Glutamatergic neuron (in vitro differentiated cells): ENCODE data around the gene ZFYVE21. TPM values are rescaled to one million over a fixed set of nuclear protein-coding genes. Genes with fewer than 3 reads are reported as not detected.

ENCODE experiments used
- DNase-seq: peaks from one replicate; pipeline ENCODE4 v3.0.0; 2022
- H3K27ac Mint-ChIP-seq: one replicate; pipeline ENCODE4 v1.8.0; 2020; ENCODE audit warnings: mild to moderate bottlenecking, mixed read lengths, inconsistent platforms; ENCODE audit not compliant: unreplicated experiment
- H3K27me3 Mint-ChIP-seq: one replicate; pipeline ENCODE4 v1.8.0; 2020; ENCODE audit warnings: mild to moderate bottlenecking, moderate library complexity, mixed read lengths, inconsistent platforms; ENCODE audit not compliant: unreplicated experiment
- H3K36me3 Mint-ChIP-seq: one replicate; pipeline ENCODE4 v1.8.0; 2020; ENCODE audit warnings: mild to moderate bottlenecking, mixed read lengths, inconsistent platforms; ENCODE audit not compliant: unreplicated experiment
- H3K4me1 Mint-ChIP-seq: one replicate; pipeline ENCODE4 v1.8.0; 2020; ENCODE audit warnings: mild to moderate bottlenecking, low read depth, mixed read lengths, inconsistent platforms; ENCODE audit not compliant: unreplicated experiment
- H3K4me3 Mint-ChIP-seq: one replicate; pipeline ENCODE4 v1.8.0; 2020; ENCODE audit warnings: mild to moderate bottlenecking, mixed read lengths, inconsistent platforms; ENCODE audit not compliant: unreplicated experiment
- H3K9me3 Mint-ChIP-seq: one replicate; pipeline ENCODE4 v1.8.0; 2020; ENCODE audit warnings: mild to moderate bottlenecking, moderate library complexity, mixed read lengths, inconsistent platforms; ENCODE audit not compliant: unreplicated experiment
- CTCF ChIP-seq: fragments of 200-600 bp; sonication (generic); IDR thresholded peaks from one replicate; pipeline ENCODE4 v1.5.0; 2021; ENCODE audit not compliant: partially characterized antibody, unreplicated experiment
- total RNA-seq: library from RNA; stranded (reverse); fragmentation: NEBNext Ultra II Directional; extraction: Animal tissue kit (Norgen Biotek cat#: 25700); gene quantifications from one replicate; pipeline ENCODE4 v1.2.1, GENCODE V29; 2021; ENCODE audit not compliant: unreplicated experiment

The ZFYVE21 gene
- total RNA-seq, 1 donor from 2014 or later = 49.1 TPM

DNA sequence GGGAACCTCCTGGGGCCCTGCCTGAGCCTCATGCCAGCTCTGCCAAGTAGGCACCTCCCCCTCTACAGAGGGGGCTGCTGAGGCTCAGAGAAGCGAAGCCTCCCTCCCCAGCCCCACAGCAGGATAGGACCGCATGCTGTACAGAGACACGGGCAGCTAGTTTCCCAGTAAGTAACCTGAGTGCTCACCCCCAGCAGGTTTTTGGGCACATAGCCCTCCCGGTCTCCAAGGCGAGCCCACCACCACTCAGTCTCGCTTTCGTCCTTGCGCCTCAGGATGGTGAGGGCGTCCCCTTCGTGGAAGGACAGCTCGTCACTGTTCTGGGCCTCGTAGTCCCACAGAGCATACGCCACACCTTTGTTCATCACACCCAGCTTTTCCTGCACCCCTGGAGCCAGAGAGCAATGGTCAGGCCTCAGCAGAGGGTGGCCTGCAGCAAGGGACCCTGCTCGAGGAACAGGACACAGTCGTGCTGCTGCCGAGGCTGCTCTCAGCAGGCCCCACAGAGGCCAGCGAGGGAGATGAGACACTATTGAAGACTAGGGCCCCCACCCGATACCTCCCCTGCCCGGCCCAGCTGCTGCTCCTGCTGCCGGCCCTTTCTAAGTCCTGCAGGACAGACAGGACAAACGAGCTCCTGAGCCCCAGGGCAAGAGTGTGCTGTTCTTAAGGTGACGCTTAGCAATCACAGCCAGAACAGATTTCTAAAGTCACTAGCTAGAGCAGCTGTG lies 20.4 kb downstream of the ZFYVE21 start:
- Mint-ChIP-seq H3K27ac (peak overlapping the region; percentile 74), H3K9me3 (peaks cover 6% of the 10 kb centered on the region), H3K36me3 (no peaks in the 10 kb centered on the region), H3K4me1 (peaks cover 19% of the 10 kb centered on the region), H3K27me3 (peaks cover 14% of the 10 kb centered on the region), H3K4me3 (no peak overlapping the region)
- DNase-seq = no peak
- no peak for TF ChIP-seq CTCF

GRCh38 chr14:103736546-103737431 lies 21.2 kb downstream of the ZFYVE21 start:
- Mint-ChIP-seq H3K27ac (peak overlapping the region; percentile 17), H3K9me3 (peaks cover 4% of the 10 kb centered on the region), H3K36me3 (no peaks in the 10 kb centered on the region), H3K27me3 (peaks cover 14% of the 10 kb centered on the region), H3K4me1 (peaks cover 19% of the 10 kb centered on the region), H3K4me3 (no peak overlapping the region)
- TF ChIP-seq CTCF = no peak
- no peak for DNase-seq

GRCh38 chr14:103737432-103738045 lies 21.9 kb downstream of the ZFYVE21 start:
- no peaks in the 10 kb centered on the region for H3K36me3 Mint-ChIP-seq
- DNase-seq = no peak

GRCh38 chr14:103738166-103738565 lies 22.6 kb downstream of the ZFYVE21 start:
- H3K4me3 Mint-ChIP-seq = peak overlapping the region; percentile 7
- H3K27ac Mint-ChIP-seq = no peak overlapping the region
- DNase-seq = no peak
- H3K36me3 Mint-ChIP-seq = no peaks in the 10 kb centered on the region
- peaks cover 16% of the 10 kb centered on the region for H3K27me3 Mint-ChIP-seq
- TF ChIP-seq CTCF = no peak
- H3K9me3 Mint-ChIP-seq = peaks cover 4% of the 10 kb centered on the region
- peaks cover 23% of the 10 kb centered on the region for H3K4me1 Mint-ChIP-seq

More at GRCh38 chr14:103737432-103738045, 21.9 kb downstream of the ZFYVE21 start:
- Mint-ChIP-seq H3K9me3 (peaks cover 4% of the 10 kb centered on the region), H3K27ac (no peak overlapping the region), H3K27me3 (peaks cover 14% of the 10 kb centered on the region), H3K4me1 (peaks cover 19% of the 10 kb centered on the region), H3K4me3 (no peak overlapping the region)
- TF ChIP-seq CTCF = no peak
